Measurements from ENCODE around the gene NPL.

- TF ChIP-seq CTCF (IDR thresholded peaks at IDR 0.05) (no peak), POLR2A (IDR thresholded peaks at IDR 0.05) (no peak), POLR2AphosphoS5 (IDR thresholded peaks at IDR 0.05) (no peak)
These were observed 24.2 kb upstream of the NPL start for GRCh38 chr1:182765391-182765790.
